ENCODE measurements around the gene SLC35A5.

SLC35A5 gene

GRCh38 chr3:112572701-112573100 lies 10.9 kb downstream of the SLC35A5 start:
- no peak for DNase-seq

- no peak for DNase-seq
These were observed 17.4 kb downstream of the SLC35A5 start for GRCh38 chr3:112579232-112579631.

GRCh38 chr3:112579697-112580096 lies 17.9 kb downstream of the SLC35A5 start:
- DNase-seq = no peak

- DNase-seq = peak; percentile 55
These were observed 20.5 kb downstream of the SLC35A5 start for GRCh38 chr3:112582244-112582874.

GRCh38 chr3:112583105-112583504 lies 21.3 kb downstream of the SLC35A5 start:
- DNase-seq = no peak

- DNase-seq = no peak
These were observed 23.9 kb downstream of the SLC35A5 start for GRCh38 chr3:112585782-112586181.

GRCh38 chr3:112587336-112587735 lies 25.5 kb downstream of the SLC35A5 start:
- no peak for DNase-seq

GRCh38 chr3:112593258-112593657 lies 31.4 kb downstream of the SLC35A5 start:
- no peak for DNase-seq

GRCh38 chr3:112594856-112595255 lies 33.0 kb downstream of the SLC35A5 start:
- DNase-seq = no peak

GRCh38 chr3:112597945-112598344 lies 36.1 kb downstream of the SLC35A5 start:
- no peak for DNase-seq

GRCh38 chr3:112598731-112599130 lies 36.9 kb downstream of the SLC35A5 start:
- no peak for DNase-seq

GRCh38 chr3:112602217-112602838 lies 40.5 kb downstream of the SLC35A5 start:
- DNase-seq = no peak

GRCh38 chr3:112604536-112604935 lies 42.7 kb downstream of the SLC35A5 start:
- no peak for DNase-seq

GRCh38 chr3:112605285-112605684 lies 43.4 kb downstream of the SLC35A5 start:
- no peak for DNase-seq

GRCh38 chr3:112606098-112606497 lies 44.3 kb downstream of the SLC35A5 start:
- no peak for DNase-seq

- no peak for DNase-seq
These were observed 46.0 kb downstream of the SLC35A5 start for GRCh38 chr3:112607863-112608262.

- DNase-seq = no peak
These were observed 48.3 kb downstream of the SLC35A5 start for GRCh38 chr3:112610121-112610520.

GRCh38 chr3:112611752-112612515 lies 50.1 kb downstream of the SLC35A5 start:
- no peak for DNase-seq

- DNase-seq = no peak
These were observed 54.3 kb downstream of the SLC35A5 start for GRCh38 chr3:112615989-112616731.

- no peak for DNase-seq
These were observed 55.4 kb downstream of the SLC35A5 start for GRCh38 chr3:112617285-112617684.

- DNase-seq = no peak
These were observed 57.5 kb downstream of the SLC35A5 start for GRCh38 chr3:112619295-112619694.

GRCh38 chr3:112623213-112623612 lies 61.4 kb downstream of the SLC35A5 start:
- no peak for DNase-seq

- no peak for DNase-seq
These were observed 61.9 kb downstream of the SLC35A5 start for GRCh38 chr3:112623717-112624116.

Data from NCI-H1694 treated with DMSO at 0.1 percent for 48 hours (cell line).